OCI-LY1 (cell line): ENCODE measurements around the gene TRIML1.

Source experiments
- H2AFZ ChIP-seq: fragments of 200-600 bp; sonication (generic), shearing (Covaris generic); 2 replicates; pipeline ENCODE4 v1.6.0; 2014; ENCODE audit warnings: antibody characterized with exemption, mild to moderate bottlenecking, low read length
- H3F3A ChIP-seq: fragments of 200-600 bp; sonication (generic), shearing (Covaris generic); 2 replicates; pipeline ENCODE4 v1.6.0; 2014; ENCODE audit warnings: mild to moderate bottlenecking, antibody characterized with exemption, low read length, moderate library complexity; ENCODE audit not compliant: insufficient read depth
- H3K27ac ChIP-seq: fragments of 200-600 bp; sonication (generic); 2 replicates; pipeline ENCODE4 v1.5.1; 2014; ENCODE audit warnings: low read length, mixed run types, mild to moderate bottlenecking, low read depth; ENCODE audit not compliant: poor library complexity, severe bottlenecking
- H3K27me3 ChIP-seq: fragments of 200-600 bp; sonication (generic); 2 replicates; pipeline ENCODE4 v1.6.0; 2014; ENCODE audit warnings: antibody characterized with exemption, mild to moderate bottlenecking, low read length, moderate library complexity; ENCODE audit not compliant: insufficient read depth
- H3K36me3 ChIP-seq: fragments of 200-600 bp; sonication (generic); 2 replicates; pipeline ENCODE4 v1.6.1; 2014; ENCODE audit warnings: mild to moderate bottlenecking, antibody characterized with exemption, low read length, moderate library complexity, mixed read lengths; ENCODE audit not compliant: insufficient read depth
- H3K4me1 ChIP-seq: fragments of 200-600 bp; sonication (generic); 2 replicates; pipeline ENCODE4 v1.5.1; 2014; ENCODE audit warnings: mild to moderate bottlenecking, low read length, moderate library complexity; ENCODE audit not compliant: insufficient read depth, severe bottlenecking
- H3K4me2 ChIP-seq: fragments of 200-600 bp; sonication (generic), shearing (Covaris generic); 2 replicates; pipeline ENCODE4 v1.6.1; 2014; ENCODE audit warnings: low read length
- H3K4me3 ChIP-seq: fragments of 200-600 bp; sonication (generic); 2 replicates; pipeline ENCODE4 v1.5.1; 2014; ENCODE audit warnings: low read length, low read depth, mild to moderate bottlenecking, mixed read lengths; ENCODE audit not compliant: poor library complexity, severe bottlenecking
- H3K79me2 ChIP-seq: fragments of 200-600 bp; shearing (Covaris generic); 2 replicates; pipeline ENCODE4 v1.6.1; 2016; ENCODE audit warnings: mixed run types, low read length, mixed read lengths; ENCODE audit not compliant: insufficient read depth
- H3K9ac ChIP-seq: fragments of 200-600 bp; sonication (generic), shearing (Covaris generic); 2 replicates; pipeline ENCODE4 v1.6.1; 2014; ENCODE audit warnings: mild to moderate bottlenecking, low read length, mixed read lengths
- H3K9me2 ChIP-seq: fragments of 200-600 bp; sonication (generic), shearing (Covaris generic); 2 replicates; pipeline ENCODE4 v1.6.1; 2014; ENCODE audit warnings: low read depth, mild to moderate bottlenecking, low read length, mixed read lengths
- H3K9me3 ChIP-seq: fragments of 200-600 bp; shearing (Covaris generic); 2 replicates; pipeline ENCODE4 v1.6.1; 2014; ENCODE audit warnings: low read length, mixed read lengths
- H4K20me1 ChIP-seq: fragments of 200-600 bp; sonication (generic), shearing (Covaris generic); 2 replicates; pipeline ENCODE4 v1.6.0; 2016; ENCODE audit warnings: mild to moderate bottlenecking, low read length; ENCODE audit not compliant: insufficient read depth
- EZH2 ChIP-seq: fragments of 200-600 bp; sonication (generic), shearing (Covaris generic); IDR thresholded peaks from 2 replicates; pipeline ENCODE4 v1.8.0; 2017; ENCODE audit warnings: borderline replicate concordance, mixed run types, mild to moderate bottlenecking, antibody characterized with exemption, low read length, moderate library complexity, mixed read lengths
- TF ChIP-seq, protein P1 (sequence below): fragments of 200-600 bp; sonication (generic), shearing (Covaris generic); IDR thresholded peaks from 2 replicates; pipeline ENCODE4 v1.5.1; 2017; ENCODE audit warnings: mild to moderate bottlenecking, antibody characterized with exemption, low read length, moderate library complexity, mixed read lengths

The TRIML1 gene

DNA sequence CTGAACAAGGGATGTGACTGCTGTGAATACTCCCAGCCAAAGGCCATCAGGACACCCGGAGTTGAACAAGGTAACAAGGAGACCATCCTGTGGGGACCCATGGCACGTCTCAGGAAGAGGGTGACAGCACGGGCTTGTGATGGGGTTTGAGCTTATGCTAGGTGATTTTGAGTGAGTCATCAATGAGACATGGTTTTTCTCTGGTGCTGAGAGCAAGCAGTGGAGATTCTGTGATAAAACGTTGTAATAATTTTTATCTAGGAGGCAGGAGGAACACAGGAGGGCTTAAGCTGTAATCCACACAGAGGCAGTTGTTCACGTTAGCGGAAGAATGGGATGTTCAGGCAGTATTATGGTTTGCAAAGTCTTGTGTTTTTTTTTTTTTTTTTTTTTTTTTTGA, 36.0 kb downstream of the TRIML1 start:
- Histone ChIP-seq H3K79me2 (no peaks in the 10 kb centered on the region), H3K4me3 (no peak overlapping the region), H2AFZ (no peak overlapping the region), H3K36me3 (no peaks in the 10 kb centered on the region), H3K27ac (no peak overlapping the region), H3K9me2 (no peaks in the 10 kb centered on the region), H3F3A (no peaks in the 10 kb centered on the region), H3K9ac (no peak overlapping the region), H3K4me2 (no peak overlapping the region), H3K4me1 (no peaks in the 10 kb centered on the region), H3K9me3 (no peaks in the 10 kb centered on the region), H4K20me1 (no peaks in the 10 kb centered on the region), H3K27me3 (no peaks in the 10 kb centered on the region)
- TF ChIP-seq EZH2: no peak
- TF ChIP-seq, protein P1, sequence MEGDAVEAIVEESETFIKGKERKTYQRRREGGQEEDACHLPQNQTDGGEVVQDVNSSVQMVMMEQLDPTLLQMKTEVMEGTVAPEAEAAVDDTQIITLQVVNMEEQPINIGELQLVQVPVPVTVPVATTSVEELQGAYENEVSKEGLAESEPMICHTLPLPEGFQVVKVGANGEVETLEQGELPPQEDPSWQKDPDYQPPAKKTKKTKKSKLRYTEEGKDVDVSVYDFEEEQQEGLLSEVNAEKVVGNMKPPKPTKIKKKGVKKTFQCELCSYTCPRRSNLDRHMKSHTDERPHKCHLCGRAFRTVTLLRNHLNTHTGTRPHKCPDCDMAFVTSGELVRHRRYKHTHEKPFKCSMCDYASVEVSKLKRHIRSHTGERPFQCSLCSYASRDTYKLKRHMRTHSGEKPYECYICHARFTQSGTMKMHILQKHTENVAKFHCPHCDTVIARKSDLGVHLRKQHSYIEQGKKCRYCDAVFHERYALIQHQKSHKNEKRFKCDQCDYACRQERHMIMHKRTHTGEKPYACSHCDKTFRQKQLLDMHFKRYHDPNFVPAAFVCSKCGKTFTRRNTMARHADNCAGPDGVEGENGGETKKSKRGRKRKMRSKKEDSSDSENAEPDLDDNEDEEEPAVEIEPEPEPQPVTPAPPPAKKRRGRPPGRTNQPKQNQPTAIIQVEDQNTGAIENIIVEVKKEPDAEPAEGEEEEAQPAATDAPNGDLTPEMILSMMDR: no peak

DNA sequence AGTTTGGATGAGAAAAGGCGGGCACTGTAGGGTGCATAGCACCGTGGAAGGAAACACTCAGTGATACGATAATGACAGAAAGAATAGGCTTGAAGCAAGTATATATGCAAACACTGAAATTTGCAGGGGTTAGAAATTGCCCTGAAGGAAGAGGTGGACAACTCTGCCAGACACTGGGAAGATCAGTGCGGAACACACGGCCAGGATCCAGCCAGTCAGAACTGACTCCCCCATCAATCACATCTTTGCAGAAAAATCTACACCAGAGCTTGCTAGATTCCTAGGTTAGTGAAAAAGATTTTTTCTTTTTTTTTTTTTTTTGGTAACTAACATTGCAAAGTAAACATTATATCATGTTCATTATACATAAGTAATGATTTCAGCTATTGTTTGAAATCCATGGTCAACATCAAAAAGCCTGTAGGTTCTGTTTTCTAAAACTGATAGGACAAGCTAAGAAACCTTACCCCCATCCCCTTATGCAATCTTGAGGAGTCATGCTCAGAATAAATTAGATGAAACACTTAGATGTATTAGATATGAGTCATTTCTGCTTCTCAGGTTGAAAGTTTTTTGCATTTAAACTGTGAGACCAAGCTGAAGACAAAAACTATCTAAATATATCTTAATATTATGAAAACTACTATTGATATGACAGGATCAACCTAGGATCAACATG, 38.9 kb downstream of the TRIML1 start:
- Histone ChIP-seq H3K27ac (no peak overlapping the region), H3K9ac (no peak overlapping the region), H4K20me1 (no peaks in the 10 kb centered on the region), H3K79me2 (no peaks in the 10 kb centered on the region), H3K9me3 (no peaks in the 10 kb centered on the region), H3K36me3 (no peaks in the 10 kb centered on the region), H2AFZ (no peak overlapping the region), H3K4me1 (no peaks in the 10 kb centered on the region), H3K27me3 (no peaks in the 10 kb centered on the region), H3K4me2 (no peak overlapping the region), H3K4me3 (no peak overlapping the region), H3K9me2 (no peaks in the 10 kb centered on the region), H3F3A (no peaks in the 10 kb centered on the region)
- TF ChIP-seq, protein P1: no peak
- no peak for TF ChIP-seq EZH2

DNA sequence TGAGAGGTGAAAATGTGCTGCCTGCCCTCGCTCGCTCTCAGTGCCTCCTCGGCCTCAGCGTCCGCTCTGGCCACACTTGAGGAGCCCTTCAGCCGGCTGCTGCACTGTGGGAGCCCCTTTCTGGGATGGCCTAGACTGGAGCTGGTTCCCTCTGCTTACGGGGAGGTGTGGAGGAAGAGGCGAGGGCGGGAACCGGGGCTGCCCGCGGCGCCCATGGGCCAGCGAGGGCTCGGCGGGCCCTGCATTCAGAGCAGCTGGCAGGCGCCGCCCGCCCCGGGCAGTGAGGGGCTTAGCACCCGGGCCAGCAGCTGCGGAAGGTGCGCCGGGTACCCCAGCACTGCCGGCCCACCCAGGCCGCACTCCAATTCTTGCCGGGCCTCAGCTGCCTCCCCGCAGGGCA, 39.6 kb downstream of the TRIML1 start:
- TF ChIP-seq EZH2: no peak
- TF ChIP-seq, protein P1: no peak
- no peaks in the 10 kb centered on the region for H3F3A ChIP-seq
- no peaks in the 10 kb centered on the region for H3K9me2 ChIP-seq
- no peaks in the 10 kb centered on the region for H3K36me3 ChIP-seq
- H3K4me2 ChIP-seq: no peak overlapping the region
- no peak overlapping the region for H3K4me3 ChIP-seq
- no peak overlapping the region for H3K27ac ChIP-seq
- no peaks in the 10 kb centered on the region for H3K27me3 ChIP-seq
- H3K9ac ChIP-seq: no peak overlapping the region
- no peaks in the 10 kb centered on the region for H3K4me1 ChIP-seq
- no peaks in the 10 kb centered on the region for H3K9me3 ChIP-seq
- no peak overlapping the region for H2AFZ ChIP-seq
- H3K79me2 ChIP-seq: no peaks in the 10 kb centered on the region
- no peaks in the 10 kb centered on the region for H4K20me1 ChIP-seq
